ENCODE results near the gene NRIP3. TPM values are rescaled to one million over a fixed set of nuclear protein-coding genes. Genes with fewer than 3 reads are reported as not detected.
"Not testable (repeated sequence)": the region's sequence is repeated elsewhere in the genome, so short reads cannot be mapped to it uniquely, and the experiment has no call there.

The NRIP3 gene
- polyA plus RNA-seq, 1 donor (not counting 4 experiments of a cell fraction or from before 2014, with no cell fraction given) = 1.00 TPM

DNA sequence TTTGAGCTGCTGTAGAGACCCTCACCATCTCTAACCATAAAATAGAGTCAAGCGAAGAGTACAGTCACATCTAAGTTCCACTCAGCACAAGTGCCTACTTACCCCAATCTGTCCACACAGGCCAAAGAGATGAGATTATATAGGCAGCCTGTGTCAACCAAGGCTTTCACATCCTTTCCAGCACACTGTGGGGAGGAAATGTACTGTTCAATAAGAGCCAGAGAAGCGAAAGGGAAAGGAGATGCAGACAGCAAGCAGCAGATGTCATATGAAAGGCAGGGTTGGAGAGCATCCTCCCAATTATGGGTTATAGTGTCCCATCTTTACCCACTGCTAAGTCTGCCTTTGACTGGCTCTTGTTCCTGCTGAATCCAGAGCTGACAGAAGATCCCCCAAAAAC lies 16.4 kb downstream of the NRIP3 start:
- Histone ChIP-seq H3K36me3 (ENCODE audit: control insufficient read depth in 2 of 2, extremely low read depth in 1 of 2, insufficient read depth in 2 of 2, low read length in 2 of 2) (no peaks in the 10 kb centered on the region), H3K4me1 (ENCODE audit: control insufficient read depth, extremely low read depth, insufficient read depth, low read length) (no peaks in the 10 kb centered on the region), H4K20me1 (ENCODE audit: control insufficient read depth, extremely low read depth, insufficient read depth, low read length) (no peaks in the 10 kb centered on the region), H3K27me3 (ENCODE audit: control insufficient read depth, extremely low read depth, insufficient read depth, low read length) (no peaks in the 10 kb centered on the region), H3K79me2 (ENCODE audit: control insufficient read depth, insufficient read depth, low read length) (no peaks in the 10 kb centered on the region), H2AFZ (ENCODE audit: control insufficient read depth, low read length) (no peak overlapping the region), H3K4me3 (ENCODE audit: control insufficient read depth in 2 of 3, extremely low read depth in 1 of 3, insufficient read depth in 2 of 3, low read depth in 1 of 3, low read length in 3 of 3) (no peak overlapping the region), H3K9me3 (ENCODE audit: control insufficient read depth, low read depth, low read length) (no peaks in the 10 kb centered on the region), H3K9ac (ENCODE audit: control insufficient read depth, extremely low read depth, insufficient read depth, low read length) (no peak overlapping the region), H3K27ac (ENCODE audit: control insufficient read depth, insufficient read depth, low read length) (no peak overlapping the region), H3K9me1 (ENCODE audit: control insufficient read depth, extremely low read depth, insufficient read depth, low read length) (no peaks in the 10 kb centered on the region), H3K4me2 (ENCODE audit: control insufficient read depth, extremely low read depth, insufficient read depth, low read depth, low read length) (no peak overlapping the region)
- TF ChIP-seq EZH2 (IDR thresholded peaks at IDR 0.05; ENCODE audit: low read length) = no peak
- TF ChIP-seq, protein P1, sequence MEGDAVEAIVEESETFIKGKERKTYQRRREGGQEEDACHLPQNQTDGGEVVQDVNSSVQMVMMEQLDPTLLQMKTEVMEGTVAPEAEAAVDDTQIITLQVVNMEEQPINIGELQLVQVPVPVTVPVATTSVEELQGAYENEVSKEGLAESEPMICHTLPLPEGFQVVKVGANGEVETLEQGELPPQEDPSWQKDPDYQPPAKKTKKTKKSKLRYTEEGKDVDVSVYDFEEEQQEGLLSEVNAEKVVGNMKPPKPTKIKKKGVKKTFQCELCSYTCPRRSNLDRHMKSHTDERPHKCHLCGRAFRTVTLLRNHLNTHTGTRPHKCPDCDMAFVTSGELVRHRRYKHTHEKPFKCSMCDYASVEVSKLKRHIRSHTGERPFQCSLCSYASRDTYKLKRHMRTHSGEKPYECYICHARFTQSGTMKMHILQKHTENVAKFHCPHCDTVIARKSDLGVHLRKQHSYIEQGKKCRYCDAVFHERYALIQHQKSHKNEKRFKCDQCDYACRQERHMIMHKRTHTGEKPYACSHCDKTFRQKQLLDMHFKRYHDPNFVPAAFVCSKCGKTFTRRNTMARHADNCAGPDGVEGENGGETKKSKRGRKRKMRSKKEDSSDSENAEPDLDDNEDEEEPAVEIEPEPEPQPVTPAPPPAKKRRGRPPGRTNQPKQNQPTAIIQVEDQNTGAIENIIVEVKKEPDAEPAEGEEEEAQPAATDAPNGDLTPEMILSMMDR (optimal IDR thresholded peaks at IDR 0.05 in 1 of 3, IDR thresholded peaks at IDR 0.05 in 1 of 3, conservative IDR thresholded peaks at IDR 0.05 in 1 of 3; ENCODE audit: extremely low read depth in 1 of 3, insufficient read depth in 2 of 3, low read length in 3 of 3) = no peak
- no peak for DNase-seq (ENCODE audit: low read depth, low spot score)
- dilution Hi-C loops (cut with MboI; ENCODE audit: extremely low pct_ligation_motif_present, low sequenced_read_pairs) = no loop called here
- FAIRE-seq = no peak

DNA sequence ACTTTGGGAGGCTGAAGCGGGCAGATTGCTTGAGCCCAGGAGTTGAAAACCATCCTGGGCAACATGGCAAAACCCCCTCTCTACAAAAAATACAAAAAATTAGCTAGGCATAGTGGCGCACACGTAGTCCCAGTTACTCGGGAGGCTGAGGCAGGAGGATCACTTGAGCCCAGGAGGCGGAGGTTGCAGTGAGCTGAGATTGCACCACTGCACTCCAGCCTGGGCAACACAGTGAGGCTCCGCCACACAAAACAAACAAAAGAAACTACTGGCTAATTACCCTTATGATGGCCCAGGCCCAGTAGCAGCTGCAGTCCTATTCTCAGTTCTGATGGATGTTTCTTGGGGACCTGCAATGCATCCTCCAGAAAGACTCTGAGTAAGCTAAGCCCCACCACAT lies 17.0 kb downstream of the NRIP3 start:
- H3K4me3 ChIP-seq (ENCODE audit: control insufficient read depth in 2 of 3, extremely low read depth in 1 of 3, insufficient read depth in 2 of 3, low read depth in 1 of 3, low read length in 3 of 3); H3K4me2 ChIP-seq (ENCODE audit: control insufficient read depth, extremely low read depth, insufficient read depth, low read depth, low read length); H3K27me3 ChIP-seq (ENCODE audit: control insufficient read depth, extremely low read depth, insufficient read depth, low read length); H3K4me1 ChIP-seq (ENCODE audit: control insufficient read depth, extremely low read depth, insufficient read depth, low read length); H3K9me1 ChIP-seq (ENCODE audit: control insufficient read depth, extremely low read depth, insufficient read depth, low read length); H3K9ac ChIP-seq (ENCODE audit: control insufficient read depth, extremely low read depth, insufficient read depth, low read length); H3K27ac ChIP-seq (ENCODE audit: control insufficient read depth, insufficient read depth, low read length); H4K20me1 ChIP-seq (ENCODE audit: control insufficient read depth, extremely low read depth, insufficient read depth, low read length); DNase-seq (ENCODE audit: low read depth, low spot score); H3K9me3 ChIP-seq (ENCODE audit: control insufficient read depth, low read depth, low read length); dilution Hi-C loops (cut with MboI; ENCODE audit: extremely low pct_ligation_motif_present, low sequenced_read_pairs); H3K79me2 ChIP-seq (ENCODE audit: control insufficient read depth, insufficient read depth, low read length); FAIRE-seq; H2AFZ ChIP-seq (ENCODE audit: control insufficient read depth, low read length); H3K36me3 ChIP-seq (ENCODE audit: control insufficient read depth in 2 of 2, extremely low read depth in 1 of 2, insufficient read depth in 2 of 2, low read length in 2 of 2): not testable (repeated sequence)

DNA sequence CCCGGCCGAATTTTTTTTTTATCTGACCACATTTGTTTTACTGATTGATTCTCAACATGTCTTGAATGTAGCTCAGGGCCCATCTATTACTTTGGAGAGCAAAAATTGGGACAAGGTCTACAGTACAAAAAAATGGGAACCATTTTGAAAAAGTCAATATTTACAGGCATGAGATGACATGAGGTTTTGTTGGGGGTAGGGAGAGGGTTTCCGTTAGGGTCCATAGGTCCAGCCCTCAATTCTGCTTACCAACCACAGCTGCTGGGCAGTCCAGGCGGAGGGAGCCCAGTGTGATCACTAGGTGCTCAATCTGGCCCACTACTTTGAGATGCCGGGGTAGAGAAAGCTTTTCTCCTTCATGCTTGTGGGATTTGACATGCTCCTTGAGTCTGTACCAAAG lies 18.3 kb downstream of the NRIP3 start:
- Histone ChIP-seq H3K9me1 (ENCODE audit: control insufficient read depth, extremely low read depth, insufficient read depth, low read length) (no peaks in the 10 kb centered on the region), H3K79me2 (ENCODE audit: control insufficient read depth, insufficient read depth, low read length) (no peaks in the 10 kb centered on the region), H3K4me2 (ENCODE audit: control insufficient read depth, extremely low read depth, insufficient read depth, low read depth, low read length) (no peak overlapping the region), H3K9ac (ENCODE audit: control insufficient read depth, extremely low read depth, insufficient read depth, low read length) (no peak overlapping the region), H3K9me3 (ENCODE audit: control insufficient read depth, low read depth, low read length) (no peaks in the 10 kb centered on the region), H3K36me3 (ENCODE audit: control insufficient read depth in 2 of 2, extremely low read depth in 1 of 2, insufficient read depth in 2 of 2, low read length in 2 of 2) (no peaks in the 10 kb centered on the region), H4K20me1 (ENCODE audit: control insufficient read depth, extremely low read depth, insufficient read depth, low read length) (no peaks in the 10 kb centered on the region), H3K27ac (ENCODE audit: control insufficient read depth, insufficient read depth, low read length) (no peak overlapping the region), H3K4me3 (ENCODE audit: control insufficient read depth in 2 of 3, extremely low read depth in 1 of 3, insufficient read depth in 2 of 3, low read depth in 1 of 3, low read length in 3 of 3) (no peak overlapping the region), H3K27me3 (ENCODE audit: control insufficient read depth, extremely low read depth, insufficient read depth, low read length) (no peaks in the 10 kb centered on the region), H2AFZ (ENCODE audit: control insufficient read depth, low read length) (no peak overlapping the region), H3K4me1 (ENCODE audit: control insufficient read depth, extremely low read depth, insufficient read depth, low read length) (no peaks in the 10 kb centered on the region)
- no peak for DNase-seq (ENCODE audit: low read depth, low spot score)
- no peak for TF ChIP-seq EZH2 (IDR thresholded peaks at IDR 0.05; ENCODE audit: low read length)
- TF ChIP-seq, protein P1 (optimal IDR thresholded peaks at IDR 0.05 in 1 of 3, IDR thresholded peaks at IDR 0.05 in 1 of 3, conservative IDR thresholded peaks at IDR 0.05 in 1 of 3; ENCODE audit: extremely low read depth in 1 of 3, insufficient read depth in 2 of 3, low read length in 3 of 3) = no peak
- FAIRE-seq = no peak
- dilution Hi-C loops (cut with MboI; ENCODE audit: extremely low pct_ligation_motif_present, low sequenced_read_pairs) = no loop called here
